SK-N-SH (cell line): Measurements from ENCODE around the gene USH1C.

ENCODE experiments used
- NRF1 ChIP-seq: IDR thresholded peaks from 2 replicates; pipeline ENCODE4 v1.6.1; 2012; ENCODE audit warnings: low read depth, mild to moderate bottlenecking, low read length
- POLR2AphosphoS5 ChIP-seq: IDR thresholded peaks from 2 replicates; pipeline ENCODE4 v1.6.1; 2012; ENCODE audit warnings: low read depth, low read length
- TF ChIP-seq, protein P1 (sequence below): IDR thresholded peaks from 2 replicates; pipeline ENCODE4 v1.4.0; 2012; ENCODE audit warnings: low read depth, borderline replicate concordance
- TF ChIP-seq, protein P2 (sequence below): IDR thresholded peaks from 2 replicates; pipeline ENCODE4 v1.6.1; 2012; ENCODE audit warnings: mild to moderate bottlenecking, low read depth, low read length, moderate library complexity
- TF ChIP-seq, protein P3 (sequence below): IDR thresholded peaks from 2 replicates; pipeline ENCODE4; 2012

DNA sequence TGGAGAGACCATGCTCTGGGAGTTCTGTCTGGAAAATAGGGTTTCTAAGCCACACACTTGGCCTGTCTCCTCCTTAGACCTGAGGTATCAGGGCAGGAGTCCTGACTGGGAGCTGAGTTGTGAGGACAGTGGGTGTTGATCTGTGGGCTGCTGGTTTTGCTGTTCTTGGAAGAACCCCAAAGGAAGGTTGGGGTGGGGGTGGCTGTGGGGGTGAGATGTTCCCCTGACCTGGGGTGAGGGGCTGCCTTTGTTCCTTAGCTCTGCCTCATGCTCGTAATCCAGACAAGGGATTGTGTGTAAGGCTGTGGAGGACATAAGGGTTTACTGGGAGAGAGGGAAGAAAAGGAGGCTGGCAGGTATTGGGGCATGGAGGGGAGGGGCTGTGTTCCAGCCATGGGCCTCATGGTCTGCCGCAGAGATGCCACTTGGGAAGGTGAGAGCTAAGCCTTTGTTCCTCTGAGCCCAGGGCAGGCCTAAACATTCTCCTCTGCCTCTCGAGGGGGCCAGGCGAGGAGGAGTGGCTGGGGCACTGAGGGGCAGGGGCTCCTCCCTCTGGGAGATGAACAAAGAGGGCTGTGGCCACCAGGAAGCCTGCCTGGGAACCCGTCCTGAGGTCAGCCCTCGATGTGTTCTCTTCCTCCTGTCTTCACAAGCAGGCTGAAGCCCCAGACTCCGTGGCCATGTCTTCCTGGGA is 7.3 kb upstream of the USH1C start:
- TF ChIP-seq, protein P1, sequence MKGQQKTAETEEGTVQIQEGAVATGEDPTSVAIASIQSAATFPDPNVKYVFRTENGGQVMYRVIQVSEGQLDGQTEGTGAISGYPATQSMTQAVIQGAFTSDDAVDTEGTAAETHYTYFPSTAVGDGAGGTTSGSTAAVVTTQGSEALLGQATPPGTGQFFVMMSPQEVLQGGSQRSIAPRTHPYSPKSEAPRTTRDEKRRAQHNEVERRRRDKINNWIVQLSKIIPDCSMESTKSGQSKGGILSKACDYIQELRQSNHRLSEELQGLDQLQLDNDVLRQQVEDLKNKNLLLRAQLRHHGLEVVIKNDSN, result no peak
- TF ChIP-seq NRF1, result no peak
- TF ChIP-seq, protein P2, sequence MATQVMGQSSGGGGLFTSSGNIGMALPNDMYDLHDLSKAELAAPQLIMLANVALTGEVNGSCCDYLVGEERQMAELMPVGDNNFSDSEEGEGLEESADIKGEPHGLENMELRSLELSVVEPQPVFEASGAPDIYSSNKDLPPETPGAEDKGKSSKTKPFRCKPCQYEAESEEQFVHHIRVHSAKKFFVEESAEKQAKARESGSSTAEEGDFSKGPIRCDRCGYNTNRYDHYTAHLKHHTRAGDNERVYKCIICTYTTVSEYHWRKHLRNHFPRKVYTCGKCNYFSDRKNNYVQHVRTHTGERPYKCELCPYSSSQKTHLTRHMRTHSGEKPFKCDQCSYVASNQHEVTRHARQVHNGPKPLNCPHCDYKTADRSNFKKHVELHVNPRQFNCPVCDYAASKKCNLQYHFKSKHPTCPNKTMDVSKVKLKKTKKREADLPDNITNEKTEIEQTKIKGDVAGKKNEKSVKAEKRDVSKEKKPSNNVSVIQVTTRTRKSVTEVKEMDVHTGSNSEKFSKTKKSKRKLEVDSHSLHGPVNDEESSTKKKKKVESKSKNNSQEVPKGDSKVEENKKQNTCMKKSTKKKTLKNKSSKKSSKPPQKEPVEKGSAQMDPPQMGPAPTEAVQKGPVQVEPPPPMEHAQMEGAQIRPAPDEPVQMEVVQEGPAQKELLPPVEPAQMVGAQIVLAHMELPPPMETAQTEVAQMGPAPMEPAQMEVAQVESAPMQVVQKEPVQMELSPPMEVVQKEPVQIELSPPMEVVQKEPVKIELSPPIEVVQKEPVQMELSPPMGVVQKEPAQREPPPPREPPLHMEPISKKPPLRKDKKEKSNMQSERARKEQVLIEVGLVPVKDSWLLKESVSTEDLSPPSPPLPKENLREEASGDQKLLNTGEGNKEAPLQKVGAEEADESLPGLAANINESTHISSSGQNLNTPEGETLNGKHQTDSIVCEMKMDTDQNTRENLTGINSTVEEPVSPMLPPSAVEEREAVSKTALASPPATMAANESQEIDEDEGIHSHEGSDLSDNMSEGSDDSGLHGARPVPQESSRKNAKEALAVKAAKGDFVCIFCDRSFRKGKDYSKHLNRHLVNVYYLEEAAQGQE, result no peak
- TF ChIP-seq, protein P3, sequence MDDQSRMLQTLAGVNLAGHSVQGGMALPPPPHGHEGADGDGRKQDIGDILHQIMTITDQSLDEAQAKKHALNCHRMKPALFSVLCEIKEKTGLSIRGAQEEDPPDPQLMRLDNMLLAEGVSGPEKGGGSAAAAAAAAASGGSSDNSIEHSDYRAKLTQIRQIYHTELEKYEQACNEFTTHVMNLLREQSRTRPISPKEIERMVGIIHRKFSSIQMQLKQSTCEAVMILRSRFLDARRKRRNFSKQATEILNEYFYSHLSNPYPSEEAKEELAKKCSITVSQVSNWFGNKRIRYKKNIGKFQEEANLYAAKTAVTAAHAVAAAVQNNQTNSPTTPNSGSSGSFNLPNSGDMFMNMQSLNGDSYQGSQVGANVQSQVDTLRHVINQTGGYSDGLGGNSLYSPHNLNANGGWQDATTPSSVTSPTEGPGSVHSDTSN, result no peak
- TF ChIP-seq POLR2AphosphoS5, result no peak
